ENCODE results near the gene A2ML1.
"Not testable (repeated sequence)": the region's sequence is repeated elsewhere in the genome, so short reads cannot be mapped to it uniquely, and the experiment has no call there.

Gene A2ML1

DNA sequence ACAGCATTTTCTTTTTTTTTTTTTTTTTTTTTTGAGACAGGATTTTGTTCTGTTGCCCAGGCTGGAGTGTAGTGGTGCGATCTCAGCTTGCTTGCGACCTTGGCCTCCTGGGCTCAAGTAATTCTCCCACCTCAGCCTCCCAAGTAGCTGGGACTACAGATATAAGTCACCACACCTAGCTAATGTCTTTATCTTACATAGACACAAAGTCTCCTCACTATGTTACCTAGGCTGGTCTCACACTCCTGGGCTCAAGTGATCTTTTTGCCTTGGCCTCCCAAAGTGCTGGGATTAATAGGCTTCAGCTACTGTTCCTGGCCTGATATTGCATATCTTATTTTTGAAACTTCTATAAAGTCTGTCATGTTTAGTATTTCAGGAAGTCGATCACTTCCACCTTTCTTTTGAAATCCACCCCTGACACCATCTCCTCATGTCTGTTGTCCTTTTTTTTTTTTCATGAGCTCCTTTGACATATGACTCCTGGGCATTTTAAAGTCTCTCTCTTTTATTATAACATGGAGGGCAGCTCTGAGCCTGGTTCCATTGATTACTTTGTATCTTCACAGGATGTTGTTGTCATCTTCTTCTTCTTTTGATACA is 5.9 kb upstream of the A2ML1 start:
- Histone ChIP-seq H3K27me3 (ENCODE audit: insufficient read depth, poor library complexity, severe bottlenecking) (no peaks in the 10 kb centered on the region), H3K4me3 (ENCODE audit: severe bottlenecking) (no peak overlapping the region), H3K9me3 (ENCODE audit: severe bottlenecking) (no peaks in the 10 kb centered on the region), H3K27ac (ENCODE audit: poor library complexity, severe bottlenecking) (no peak overlapping the region), H3K4me1 (ENCODE audit: insufficient read depth, poor library complexity, severe bottlenecking) (no peaks in the 10 kb centered on the region), H3K36me3 (ENCODE audit: low read depth) (no peaks in the 10 kb centered on the region)
- no peak for TF ChIP-seq CTCF (IDR thresholded peaks at IDR 0.05; ENCODE audit: poor library complexity, severe bottlenecking)
- ATAC-seq (ENCODE audit: low read depth) (no peak), DNase-seq (ENCODE audit: low spot score) (no peak)

DNA sequence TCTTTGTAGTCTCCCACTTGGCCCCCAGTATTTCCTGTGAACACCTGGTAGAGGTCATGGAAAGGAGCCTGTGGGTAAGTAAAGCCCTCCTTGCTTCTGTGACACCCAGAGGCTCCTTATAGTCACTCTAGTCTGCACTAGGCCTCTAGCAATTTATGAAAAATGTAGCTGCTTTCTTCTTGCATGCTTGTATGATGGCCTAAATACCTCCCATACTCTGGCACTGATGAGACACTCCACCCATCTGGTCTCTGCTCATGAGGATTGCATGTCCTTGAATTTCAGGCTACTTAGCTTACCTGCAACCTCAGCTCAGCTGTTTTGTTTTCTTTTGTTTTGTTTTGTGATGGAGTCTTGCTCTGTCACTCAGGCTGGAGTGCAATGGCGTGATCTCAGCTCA is 4.6 kb upstream of the A2ML1 start:
- no peaks in the 10 kb centered on the region for H3K4me1 ChIP-seq (ENCODE audit: insufficient read depth, poor library complexity, severe bottlenecking)
- TF ChIP-seq CTCF (IDR thresholded peaks at IDR 0.05; ENCODE audit: poor library complexity, severe bottlenecking): no peak
- ATAC-seq (ENCODE audit: low read depth): no peak
- H3K9me3 ChIP-seq (ENCODE audit: severe bottlenecking): no peaks in the 10 kb centered on the region
- H3K36me3 ChIP-seq (ENCODE audit: low read depth): no peaks in the 10 kb centered on the region
- no peak for DNase-seq (ENCODE audit: low spot score)
- no peaks in the 10 kb centered on the region for H3K27me3 ChIP-seq (ENCODE audit: insufficient read depth, poor library complexity, severe bottlenecking)
- H3K4me3 ChIP-seq (ENCODE audit: severe bottlenecking): no peak overlapping the region
- no peak overlapping the region for H3K27ac ChIP-seq (ENCODE audit: poor library complexity, severe bottlenecking)

DNA sequence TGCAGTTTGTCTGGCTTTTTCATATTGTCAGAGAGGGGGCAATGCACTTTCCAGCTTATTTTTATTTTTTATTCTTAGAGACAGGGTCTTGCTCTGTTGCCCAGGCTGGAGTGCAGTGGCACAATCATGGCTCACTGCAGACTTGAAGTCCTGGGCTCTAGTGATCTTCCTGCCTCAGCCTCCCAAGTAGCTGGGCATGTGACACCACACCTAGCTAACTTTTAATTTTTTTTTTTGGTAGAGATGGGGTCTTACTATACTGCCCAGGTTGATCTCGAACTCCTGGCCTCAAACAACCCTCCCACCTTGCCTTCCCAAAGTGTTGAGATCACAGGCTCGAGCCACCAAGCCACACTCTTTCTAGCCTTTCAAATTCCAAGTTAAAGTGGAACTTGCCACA is 3.9 kb upstream of the A2ML1 start:
- TF ChIP-seq CTCF (IDR thresholded peaks at IDR 0.05; ENCODE audit: poor library complexity, severe bottlenecking): no peak

DNA sequence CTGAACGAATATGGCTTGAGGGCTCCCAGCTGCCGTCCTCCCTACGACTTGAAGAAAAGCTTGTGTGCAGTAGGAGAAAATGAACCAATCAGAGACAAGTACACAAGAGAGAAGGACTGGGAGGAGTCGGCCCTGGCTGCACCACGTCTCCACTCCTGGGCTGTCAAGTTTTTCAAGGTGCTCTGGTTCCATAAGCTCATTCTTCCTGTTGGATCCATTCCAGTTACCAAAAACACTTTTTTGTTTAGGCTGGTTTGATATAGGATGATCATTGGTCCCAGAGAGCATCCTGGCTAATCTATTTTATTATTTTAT is 2.8 kb upstream of the A2ML1 start:
- no peaks in the 10 kb centered on the region for H3K36me3 ChIP-seq (ENCODE audit: low read depth)
- no peak overlapping the region for H3K4me3 ChIP-seq (ENCODE audit: severe bottlenecking)
- H3K9me3 ChIP-seq (ENCODE audit: severe bottlenecking): no peaks in the 10 kb centered on the region
- no peaks in the 10 kb centered on the region for H3K4me1 ChIP-seq (ENCODE audit: insufficient read depth, poor library complexity, severe bottlenecking)
- no peaks in the 10 kb centered on the region for H3K27me3 ChIP-seq (ENCODE audit: insufficient read depth, poor library complexity, severe bottlenecking)
- DNase-seq (ENCODE audit: low spot score) (no peak), ATAC-seq (ENCODE audit: low read depth) (no peak)
- TF ChIP-seq CTCF (IDR thresholded peaks at IDR 0.05; ENCODE audit: poor library complexity, severe bottlenecking): no peak
- H3K27ac ChIP-seq (ENCODE audit: poor library complexity, severe bottlenecking): no peak overlapping the region

More for the DNA sequence above, 3.9 kb upstream of the A2ML1 start:
- no peaks in the 10 kb centered on the region for H3K36me3 ChIP-seq (ENCODE audit: low read depth)
- ATAC-seq (ENCODE audit: low read depth): no peak
- no peaks in the 10 kb centered on the region for H3K9me3 ChIP-seq (ENCODE audit: severe bottlenecking)
- H3K27ac ChIP-seq (ENCODE audit: poor library complexity, severe bottlenecking): no peak overlapping the region
- no peaks in the 10 kb centered on the region for H3K27me3 ChIP-seq (ENCODE audit: insufficient read depth, poor library complexity, severe bottlenecking)
- H3K4me1 ChIP-seq (ENCODE audit: insufficient read depth, poor library complexity, severe bottlenecking): no peaks in the 10 kb centered on the region
- H3K4me3 ChIP-seq (ENCODE audit: severe bottlenecking): no peak overlapping the region
- no peak for DNase-seq (ENCODE audit: low spot score)

GRCh38 chr12:8820676-8821407 is 1.6 kb upstream of the A2ML1 start:
- DNase-seq (ENCODE audit: low spot score); ATAC-seq (ENCODE audit: low read depth); H3K9me3 ChIP-seq (ENCODE audit: severe bottlenecking); H3K27ac ChIP-seq (ENCODE audit: poor library complexity, severe bottlenecking); H3K36me3 ChIP-seq (ENCODE audit: low read depth); H3K4me1 ChIP-seq (ENCODE audit: insufficient read depth, poor library complexity, severe bottlenecking); H3K4me3 ChIP-seq (ENCODE audit: severe bottlenecking); H3K27me3 ChIP-seq (ENCODE audit: insufficient read depth, poor library complexity, severe bottlenecking): not testable (repeated sequence)
